GM23338 (cell line): ENCODE data around the gene SEZ6.

ENCODE experiments used
- CREB1 ChIP-seq: fragments of 250-450 bp; sonication (Bioruptor Pico); IDR thresholded peaks from 2 replicates; pipeline ENCODE4 v1.5.0; 2020; ENCODE audit warnings: low read depth, mild to moderate bottlenecking, moderate library complexity
- EZH2 ChIP-seq: fragments of 200-600 bp; sonication (generic); IDR thresholded peaks from one replicate; pipeline ENCODE4 v1.8.0; 2017; ENCODE audit warnings: antibody characterized with exemption, mild to moderate bottlenecking, low read depth; ENCODE audit not compliant: unreplicated experiment
- EZH2phosphoT487 ChIP-seq: fragments of 200-600 bp; sonication (generic); IDR thresholded peaks from one replicate; pipeline ENCODE4 v1.8.1; 2018; ENCODE audit warnings: antibody characterized with exemption; ENCODE audit not compliant: unreplicated experiment
- NANOG ChIP-seq: IDR thresholded peaks from 2 replicates; pipeline ENCODE4 v1.6.1; 2016; ENCODE audit warnings: antibody characterized with exemption, borderline replicate concordance
- POLR2AphosphoS5 ChIP-seq: IDR thresholded peaks from 2 replicates; pipeline ENCODE4 v1.6.1; 2016; ENCODE audit warnings: antibody characterized with exemption, low read depth
- ZNF331 ChIP-seq: fragments of 250-450 bp; sonication (Bioruptor Pico); IDR thresholded peaks from 2 replicates; pipeline ENCODE4 v1.5.0; 2020; ENCODE audit warnings: low read depth, mild to moderate bottlenecking, moderate library complexity
- TF ChIP-seq, protein P1 (sequence below), 2 experiments: fragments of 200-600 bp in 1 of 2; sonication (generic) in 1 of 2; conservative IDR thresholded peaks; 2 replicates each; pipeline versions ENCODE4 v1.5.1 to v1.6.1; 2016 to 2017; ENCODE audit warnings: antibody characterized with exemption in 2 of 2, low read depth in 2 of 2, mild to moderate bottlenecking in 2 of 2, moderate library complexity in 1 of 2
- TF ChIP-seq, protein P2 (sequence below): IDR thresholded peaks from one replicate; pipeline ENCODE4 v1.6.1; 2018; ENCODE audit warnings: antibody characterized with exemption; ENCODE audit not compliant: unreplicated experiment

DNA sequence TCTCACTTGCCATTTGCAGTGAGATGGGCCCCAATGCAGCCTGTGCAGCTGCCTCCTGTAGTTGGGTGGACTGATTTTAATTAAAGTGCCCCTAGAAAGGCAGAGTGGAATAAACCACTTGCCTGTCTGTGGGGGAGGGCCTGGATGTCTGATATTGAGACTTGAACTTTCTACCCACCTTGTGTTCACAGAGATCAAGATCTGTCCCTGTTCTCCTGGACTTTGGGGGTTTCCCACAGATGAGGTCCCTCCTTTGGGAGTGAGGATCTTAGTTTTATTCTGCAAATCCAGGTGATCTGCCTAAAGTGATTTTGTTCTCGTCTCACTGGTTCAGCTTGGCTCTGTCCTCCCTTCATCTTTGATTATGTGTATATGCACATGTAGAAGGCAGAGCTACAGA is 95.3 kb downstream of the SEZ6 start:
- TF ChIP-seq POLR2AphosphoS5 (no peak), EZH2 (no peak), ZNF331 (CRISPR knock-in tag) (no peak), CREB1 (no peak), NANOG (no peak), EZH2phosphoT487 (no peak)
- TF ChIP-seq, protein P1, sequence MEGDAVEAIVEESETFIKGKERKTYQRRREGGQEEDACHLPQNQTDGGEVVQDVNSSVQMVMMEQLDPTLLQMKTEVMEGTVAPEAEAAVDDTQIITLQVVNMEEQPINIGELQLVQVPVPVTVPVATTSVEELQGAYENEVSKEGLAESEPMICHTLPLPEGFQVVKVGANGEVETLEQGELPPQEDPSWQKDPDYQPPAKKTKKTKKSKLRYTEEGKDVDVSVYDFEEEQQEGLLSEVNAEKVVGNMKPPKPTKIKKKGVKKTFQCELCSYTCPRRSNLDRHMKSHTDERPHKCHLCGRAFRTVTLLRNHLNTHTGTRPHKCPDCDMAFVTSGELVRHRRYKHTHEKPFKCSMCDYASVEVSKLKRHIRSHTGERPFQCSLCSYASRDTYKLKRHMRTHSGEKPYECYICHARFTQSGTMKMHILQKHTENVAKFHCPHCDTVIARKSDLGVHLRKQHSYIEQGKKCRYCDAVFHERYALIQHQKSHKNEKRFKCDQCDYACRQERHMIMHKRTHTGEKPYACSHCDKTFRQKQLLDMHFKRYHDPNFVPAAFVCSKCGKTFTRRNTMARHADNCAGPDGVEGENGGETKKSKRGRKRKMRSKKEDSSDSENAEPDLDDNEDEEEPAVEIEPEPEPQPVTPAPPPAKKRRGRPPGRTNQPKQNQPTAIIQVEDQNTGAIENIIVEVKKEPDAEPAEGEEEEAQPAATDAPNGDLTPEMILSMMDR (conservative IDR thresholded peaks at IDR 0.05; ENCODE audit: low read depth in 2 of 2), result no peak
- TF ChIP-seq, protein P2, sequence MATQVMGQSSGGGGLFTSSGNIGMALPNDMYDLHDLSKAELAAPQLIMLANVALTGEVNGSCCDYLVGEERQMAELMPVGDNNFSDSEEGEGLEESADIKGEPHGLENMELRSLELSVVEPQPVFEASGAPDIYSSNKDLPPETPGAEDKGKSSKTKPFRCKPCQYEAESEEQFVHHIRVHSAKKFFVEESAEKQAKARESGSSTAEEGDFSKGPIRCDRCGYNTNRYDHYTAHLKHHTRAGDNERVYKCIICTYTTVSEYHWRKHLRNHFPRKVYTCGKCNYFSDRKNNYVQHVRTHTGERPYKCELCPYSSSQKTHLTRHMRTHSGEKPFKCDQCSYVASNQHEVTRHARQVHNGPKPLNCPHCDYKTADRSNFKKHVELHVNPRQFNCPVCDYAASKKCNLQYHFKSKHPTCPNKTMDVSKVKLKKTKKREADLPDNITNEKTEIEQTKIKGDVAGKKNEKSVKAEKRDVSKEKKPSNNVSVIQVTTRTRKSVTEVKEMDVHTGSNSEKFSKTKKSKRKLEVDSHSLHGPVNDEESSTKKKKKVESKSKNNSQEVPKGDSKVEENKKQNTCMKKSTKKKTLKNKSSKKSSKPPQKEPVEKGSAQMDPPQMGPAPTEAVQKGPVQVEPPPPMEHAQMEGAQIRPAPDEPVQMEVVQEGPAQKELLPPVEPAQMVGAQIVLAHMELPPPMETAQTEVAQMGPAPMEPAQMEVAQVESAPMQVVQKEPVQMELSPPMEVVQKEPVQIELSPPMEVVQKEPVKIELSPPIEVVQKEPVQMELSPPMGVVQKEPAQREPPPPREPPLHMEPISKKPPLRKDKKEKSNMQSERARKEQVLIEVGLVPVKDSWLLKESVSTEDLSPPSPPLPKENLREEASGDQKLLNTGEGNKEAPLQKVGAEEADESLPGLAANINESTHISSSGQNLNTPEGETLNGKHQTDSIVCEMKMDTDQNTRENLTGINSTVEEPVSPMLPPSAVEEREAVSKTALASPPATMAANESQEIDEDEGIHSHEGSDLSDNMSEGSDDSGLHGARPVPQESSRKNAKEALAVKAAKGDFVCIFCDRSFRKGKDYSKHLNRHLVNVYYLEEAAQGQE, result no peak
